Tibial nerve (tissue), 4 donors: Measurements from ENCODE around the gene PTPRG. TPM values are rescaled to one million over a fixed set of nuclear protein-coding genes. Genes with fewer than 3 reads are reported as not detected.
A peak's percentile ranks its signal among the peaks of the same experiment; 100 is the strongest.

ENCODE experiments used
- DNase-seq, 2 donors: peaks; one replicate each; pipeline ENCODE4 v3.0.0-alpha.2; 2019; ENCODE audit warnings: low spot score in 2 of 2
- H3K27ac ChIP-seq, 4 donors: fragments of 200-600 bp; sonication (generic) in 3 of 4; one replicate each; pipeline ENCODE4 v1.5.1; 2017 to 2019; ENCODE audit warnings: mild to moderate bottlenecking in 1 of 4
- H3K27me3 ChIP-seq, 2 donors: fragments of 200-600 bp; sonication (generic) in 1 of 2; one replicate each; pipeline versions ENCODE4 v1.5.1 to v1.6.0; 2017 to 2019
- H3K36me3 ChIP-seq, 3 donors: fragments of 200-600 bp; sonication (generic); one replicate each; pipeline ENCODE4 v1.5.1; 2018 to 2019
- H3K4me1 ChIP-seq, 4 donors: fragments of 200-600 bp; sonication (generic) in 3 of 4; one replicate each; pipeline ENCODE4 v1.5.1; 2017 to 2019
- H3K4me3 ChIP-seq, 4 donors: fragments of 200-600 bp; sonication (generic) in 3 of 4; one replicate each; pipeline ENCODE4 v1.5.1; 2017 to 2019; ENCODE audit warnings: mild to moderate bottlenecking in 1 of 4, moderate library complexity in 1 of 4
- H3K9me3 ChIP-seq, 4 donors: fragments of 200-600 bp; sonication (generic) in 3 of 4; one replicate each; pipeline ENCODE4 v1.5.1; 2017 to 2019
- EP300 ChIP-seq, 2 donors: sonication (generic); formaldehyde crosslinking; IDR thresholded peaks; one replicate each; pipeline ENCODE4 v1.6.1; 2017; ENCODE audit warnings: antibody characterized with exemption in 2 of 2, mild to moderate bottlenecking in 1 of 2
- POLR2A ChIP-seq, 2 donors: fragments of 450-650 bp; IDR thresholded peaks; one replicate each; pipeline ENCODE4 v1.6.1; 2017; ENCODE audit warnings: antibody characterized with exemption in 2 of 2, mild to moderate bottlenecking in 2 of 2, moderate library complexity in 2 of 2
- WGBS, 2 donors: methylation state at CpG; one replicate each; pipeline ENCODE4 v1.1.5; 2018; 5-methylcytosine and 5-hydroxymethylcytosine counted together
- total RNA-seq, 4 donors: library from RNA; depleted of rRNA; stranded (reverse); fragments of >200 nt; gene quantifications; one replicate each; pipeline ENCODE4 v1.1.0, GENCODE V29; 2016
- TF ChIP-seq, protein P1 (sequence below), 5 experiments: fragments of 200-600 bp in 3 of 5; fragments of 450-650 bp in 2 of 5; sonication (generic) in 3 of 5; IDR thresholded peaks; one replicate each; pipeline ENCODE4 v1.5.1; 2016 to 2019; ENCODE audit warnings: antibody characterized with exemption in 5 of 5, mild to moderate bottlenecking in 3 of 5, moderate library complexity in 2 of 5

Gene PTPRG
- total RNA-seq, 4 donors from 2014 or later, result 112 to 174 (median 121) TPM

DNA sequence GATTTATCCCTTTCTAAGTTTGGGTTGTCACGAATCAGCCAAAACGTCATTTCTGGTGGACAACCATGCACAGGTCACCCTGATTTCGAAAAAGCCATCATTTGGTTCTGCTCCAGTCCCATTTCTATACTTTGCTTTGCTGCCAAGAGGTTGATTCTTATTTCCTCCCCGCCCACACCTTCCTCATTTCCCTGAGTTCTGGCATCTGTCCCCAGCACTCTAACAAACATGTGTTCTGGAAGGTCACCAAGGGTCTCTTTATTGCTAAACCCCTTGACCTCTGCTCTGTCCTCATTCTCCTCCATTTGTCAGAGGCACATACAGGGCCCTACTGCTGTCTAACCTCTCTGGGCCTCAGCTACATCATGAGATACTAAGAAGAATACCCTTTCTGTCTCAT lies 36.4 kb upstream of the PTPRG start:
- Histone ChIP-seq H3K27me3 (no peaks in the 10 kb centered on the region), H3K36me3 (no peaks in the 10 kb centered on the region), H3K27ac (no peak overlapping the region), H3K9me3 (no peaks in the 10 kb centered on the region), H3K4me1 (peaks cover 0 to 6% (median 2%) of the 10 kb centered on the region in 4 donors), H3K4me3 (no peak overlapping the region)
- TF ChIP-seq, protein P1, sequence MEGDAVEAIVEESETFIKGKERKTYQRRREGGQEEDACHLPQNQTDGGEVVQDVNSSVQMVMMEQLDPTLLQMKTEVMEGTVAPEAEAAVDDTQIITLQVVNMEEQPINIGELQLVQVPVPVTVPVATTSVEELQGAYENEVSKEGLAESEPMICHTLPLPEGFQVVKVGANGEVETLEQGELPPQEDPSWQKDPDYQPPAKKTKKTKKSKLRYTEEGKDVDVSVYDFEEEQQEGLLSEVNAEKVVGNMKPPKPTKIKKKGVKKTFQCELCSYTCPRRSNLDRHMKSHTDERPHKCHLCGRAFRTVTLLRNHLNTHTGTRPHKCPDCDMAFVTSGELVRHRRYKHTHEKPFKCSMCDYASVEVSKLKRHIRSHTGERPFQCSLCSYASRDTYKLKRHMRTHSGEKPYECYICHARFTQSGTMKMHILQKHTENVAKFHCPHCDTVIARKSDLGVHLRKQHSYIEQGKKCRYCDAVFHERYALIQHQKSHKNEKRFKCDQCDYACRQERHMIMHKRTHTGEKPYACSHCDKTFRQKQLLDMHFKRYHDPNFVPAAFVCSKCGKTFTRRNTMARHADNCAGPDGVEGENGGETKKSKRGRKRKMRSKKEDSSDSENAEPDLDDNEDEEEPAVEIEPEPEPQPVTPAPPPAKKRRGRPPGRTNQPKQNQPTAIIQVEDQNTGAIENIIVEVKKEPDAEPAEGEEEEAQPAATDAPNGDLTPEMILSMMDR (IDR thresholded peaks at IDR 0.05), result no peak
- no peak for TF ChIP-seq POLR2A (IDR thresholded peaks at IDR 0.05)
- no peak for TF ChIP-seq EP300 (IDR thresholded peaks at IDR 0.05)
- DNase-seq, result no peak
- 33 to 40% methylated on average over 4 of the region's 4 CpGs for WGBS, 2 donors

DNA sequence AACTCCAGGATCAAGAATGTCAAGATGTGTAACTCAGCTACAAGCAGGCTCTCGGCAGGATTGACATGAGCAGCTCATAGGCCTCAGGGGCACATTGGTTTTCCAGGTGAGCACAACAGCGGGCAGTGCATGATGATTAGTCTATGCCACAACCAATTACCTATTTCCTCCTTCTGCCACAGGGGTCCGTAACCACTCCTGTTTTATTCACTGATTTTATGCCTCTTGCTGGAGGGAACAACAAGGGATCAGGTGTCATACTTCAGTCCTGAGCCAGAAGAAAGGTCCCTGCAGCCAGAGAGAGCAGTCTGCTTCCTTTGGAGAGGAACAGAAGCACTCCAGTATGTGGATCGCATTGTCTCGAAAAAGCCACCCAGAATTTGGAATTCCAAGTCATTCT lies 35.1 kb upstream of the PTPRG start:
- Histone ChIP-seq H3K27me3 (no peaks in the 10 kb centered on the region), H3K9me3 (no peaks in the 10 kb centered on the region), H3K27ac (no peak overlapping the region), H3K4me3 (no peak overlapping the region), H3K4me1 (peaks cover 0 to 6% (median 2%) of the 10 kb centered on the region in 4 donors), H3K36me3 (no peaks in the 10 kb centered on the region)
- no peak for DNase-seq
- TF ChIP-seq POLR2A (IDR thresholded peaks at IDR 0.05) (no peak), EP300 (IDR thresholded peaks at IDR 0.05) (no peak)
- TF ChIP-seq, protein P1 (IDR thresholded peaks at IDR 0.05), result no peak
- WGBS, 2 donors, result 85 to 92% methylated on average over 5 of the region's 5 CpGs

DNA sequence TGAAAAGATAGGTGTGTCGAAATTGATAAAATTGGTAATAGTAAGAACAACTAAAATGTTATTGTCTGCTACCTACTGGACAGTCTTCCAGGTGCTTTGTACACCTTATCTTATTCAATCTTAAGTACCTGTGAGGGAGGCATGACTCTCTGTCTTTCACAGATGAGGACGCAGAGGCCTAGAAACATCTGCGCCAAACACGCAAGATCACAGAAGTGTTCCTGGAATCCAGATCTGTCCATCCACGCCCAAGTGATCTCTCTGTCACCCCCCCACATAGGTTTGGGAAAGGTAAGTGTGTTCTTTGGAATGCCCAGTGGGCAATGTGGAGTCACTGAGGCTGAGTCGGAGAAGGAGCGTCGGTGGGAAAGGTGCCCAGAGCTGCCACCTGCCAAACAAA lies 34.4 kb upstream of the PTPRG start:
- Histone ChIP-seq H3K9me3 (no peaks in the 10 kb centered on the region), H3K27me3 (no peaks in the 10 kb centered on the region), H3K36me3 (no peaks in the 10 kb centered on the region), H3K4me1 (peaks cover 0 to 5% (median 2%) of the 10 kb centered on the region in 4 donors), H3K27ac (no peak overlapping the region), H3K4me3 (no peak overlapping the region)
- 95 to 96% methylated on average over 8 of the region's 8 CpGs for WGBS, 2 donors
- TF ChIP-seq POLR2A (IDR thresholded peaks at IDR 0.05) (no peak), EP300 (IDR thresholded peaks at IDR 0.05) (no peak)
- TF ChIP-seq, protein P1 (IDR thresholded peaks at IDR 0.05), result no peak
- DNase-seq, result no peak

DNA sequence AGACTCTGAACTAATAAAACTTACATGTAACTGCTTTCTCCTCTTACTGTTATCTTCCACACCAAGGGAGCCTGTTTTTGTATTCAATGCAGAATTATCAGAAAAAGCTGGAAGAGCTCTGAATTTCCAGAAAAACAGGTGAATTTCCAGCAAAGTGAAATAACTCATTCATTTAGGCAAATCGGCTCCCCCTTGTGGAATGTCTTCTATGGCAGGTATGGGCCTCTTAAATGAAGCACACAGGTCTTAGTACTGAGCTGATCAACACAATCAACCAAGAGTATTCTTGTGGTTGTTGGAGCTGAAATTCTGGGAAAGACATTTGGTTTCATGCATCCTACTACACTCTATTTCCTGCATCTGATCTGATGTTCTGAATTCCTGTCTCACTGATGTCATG lies 31.0 kb upstream of the PTPRG start:
- peak in 1 of 2 donors; percentile 52 for DNase-seq
- Histone ChIP-seq H3K4me3 (no peak overlapping the region), H3K9me3 (no peaks in the 10 kb centered on the region), H3K4me1 (no peaks in the 10 kb centered on the region), H3K36me3 (no peaks in the 10 kb centered on the region), H3K27ac (no peak overlapping the region), H3K27me3 (no peaks in the 10 kb centered on the region)
- WGBS, 2 donors, result 13 to 28% methylated on average over 1 of the region's 1 CpG
- TF ChIP-seq POLR2A (IDR thresholded peaks at IDR 0.05) (no peak), EP300 (IDR thresholded peaks at IDR 0.05) (no peak)
- TF ChIP-seq, protein P1 (IDR thresholded peaks at IDR 0.05), result peak in 1 of 5 experiments; percentile 18

DNA sequence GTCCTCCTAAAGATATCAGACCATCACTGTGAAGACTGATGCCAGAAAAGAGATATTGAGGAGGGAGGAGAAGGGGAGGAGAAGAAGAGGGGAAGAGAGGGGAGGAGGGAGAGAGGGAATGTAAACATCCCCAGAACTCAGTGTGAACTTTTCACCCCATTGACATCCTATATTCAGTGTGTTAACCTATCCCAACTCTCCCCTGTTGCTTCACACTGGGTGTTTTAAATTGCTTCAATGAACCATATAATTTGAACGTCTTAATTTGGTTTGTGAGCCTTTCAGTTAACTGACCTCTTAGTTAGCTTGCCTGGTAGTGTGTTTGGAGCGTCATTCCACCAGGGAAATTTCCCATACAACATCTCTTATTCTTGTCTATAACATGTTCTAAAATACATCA lies 29.8 kb upstream of the PTPRG start:
- TF ChIP-seq EP300 (IDR thresholded peaks at IDR 0.05) (no peak), POLR2A (IDR thresholded peaks at IDR 0.05) (no peak)
- TF ChIP-seq, protein P1 (IDR thresholded peaks at IDR 0.05), result no peak
- H3K27ac ChIP-seq, result no peak overlapping the region
- no peaks in the 10 kb centered on the region for H3K27me3 ChIP-seq
- no peaks in the 10 kb centered on the region for H3K4me1 ChIP-seq
- H3K9me3 ChIP-seq, result no peaks in the 10 kb centered on the region
- no peaks in the 10 kb centered on the region for H3K36me3 ChIP-seq
- 43% methylated on average over 2 of the region's 2 CpGs for WGBS, 2 donors
- H3K4me3 ChIP-seq, result no peak overlapping the region
- no peak for DNase-seq
